RPMI7951 (cell line): ENCODE results near the gene APH1A. TPM values are rescaled to one million over a fixed set of nuclear protein-coding genes. Genes with fewer than 3 reads are reported as not detected.
"Not testable (repeated sequence)": the region's sequence is repeated elsewhere in the genome, so short reads cannot be mapped to it uniquely, and the experiment has no call there.

ENCODE experiments used
- DNase-seq: peaks from one replicate; pipeline ENCODE4 v3.0.0-alpha.2; 2012; ENCODE audit warnings: low read depth
- total RNA-seq: library from RNA; depleted of rRNA; stranded (reverse); fragments of >200 nt; shearing (Covaris generic); gene quantifications from 2 replicates; pipeline ENCODE4 v1.2.3, GENCODE V29; 2014; rRNA removed

The APH1A gene
- total RNA-seq, 1 experiment from 2014 or later: 92.8 TPM

GRCh38 chr1:150233359-150234308 lies 35.2 kb downstream of the APH1A start:
- DNase-seq: no peak

GRCh38 chr1:150232921-150233320 lies 35.9 kb downstream of the APH1A start:
- DNase-seq: not testable (repeated sequence)

DNA sequence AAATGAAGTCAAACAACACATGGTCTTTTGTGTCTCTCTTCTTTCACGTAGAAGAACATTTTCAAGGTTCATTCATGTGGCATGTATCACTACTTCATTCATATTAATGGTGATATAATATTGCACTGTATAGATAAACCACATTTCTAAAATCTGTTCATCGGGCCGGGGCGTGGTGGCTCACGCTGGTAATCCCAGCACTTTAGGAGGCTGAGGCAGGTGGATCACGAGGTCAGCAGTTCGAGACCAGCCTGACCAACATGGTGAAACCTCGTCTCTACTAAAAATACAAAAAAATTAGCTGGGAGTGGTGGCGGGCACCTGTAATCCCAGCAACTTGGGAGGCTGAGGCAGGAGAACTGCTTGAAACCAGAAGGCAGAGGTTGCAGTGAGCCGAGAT lies 40.6 kb downstream of the APH1A start:
- DNase-seq: not testable (repeated sequence)

- no peak for DNase-seq
Measured at GRCh38 chr1:150227228-150227627, 41.6 kb downstream of the APH1A start.

GRCh38 chr1:150226486-150226885 lies 42.3 kb downstream of the APH1A start:
- no peak for DNase-seq

GRCh38 chr1:150225546-150225945 lies 43.3 kb downstream of the APH1A start:
- no peak for DNase-seq

- DNase-seq: no peak
Measured at GRCh38 chr1:150224983-150225382, 43.8 kb downstream of the APH1A start.

- peak; percentile 17 for DNase-seq
Measured at GRCh38 chr1:150221552-150221951, 47.3 kb downstream of the APH1A start.

- not testable (repeated sequence) for DNase-seq
Measured at GRCh38 chr1:150215855-150216254, 53.0 kb downstream of the APH1A start.

Other genes starting within 250 kb of the APH1A start
- 43.6 and 56.7 TPM in 2 replicates for gene VPS45, start 201.2 kb downstream of the APH1A start, total RNA-seq
- 31.9 and 36.2 TPM in 2 replicates for gene PLEKHO1, start 119.1 kb downstream of the APH1A start, total RNA-seq
- 41.5 and 45.1 TPM in 2 replicates for gene ANP32E, start 32.9 kb downstream of the APH1A start, total RNA-seq
- not detected in 2 replicates for gene CA14, start 11.2 kb downstream of the APH1A start, total RNA-seq
- gene C1orf54, start 3.8 kb upstream of the APH1A start, total RNA-seq: 1.9 and 4.8 TPM in 2 replicates
- 11.8 and 12.0 TPM in 2 replicates for gene CIART, start 13.5 kb upstream of the APH1A start, total RNA-seq
- gene MRPS21, start 24.8 kb upstream of the APH1A start, total RNA-seq: 55.9 and 62.8 TPM in 2 replicates
- 37.9 and 40.5 TPM in 2 replicates for gene PRPF3, start 52.5 kb upstream of the APH1A start, total RNA-seq
- 7.7 and 10.3 TPM in 2 replicates for gene RPRD2, start 95.1 kb upstream of the APH1A start, total RNA-seq
- gene TARS2, start 218.4 kb upstream of the APH1A start, total RNA-seq: 16.2 and 32.4 TPM in 2 replicates
- 110 and 139 TPM in 2 replicates for gene ECM1, start 239.1 kb upstream of the APH1A start, total RNA-seq
- not detected in 2 replicates for gene FALEC, start 246.7 kb upstream of the APH1A start, total RNA-seq